Nucleus accumbens (tissue), 56 donors: ENCODE measurements around the gene DCPS.
A peak's percentile ranks its signal among the peaks of the same experiment; 100 is the strongest.
"Not testable (repeated sequence)": the region's sequence is repeated elsewhere in the genome, so short reads cannot be mapped to it uniquely, and the experiment has no call there.

Source experiments
- DNase-seq, 56 donors: peaks; one replicate each; lab custom pipeline; 2025; lab: John Stamatoyannopoulos, UW

The DCPS gene

GRCh38 chr11:126341760-126342161 lies 37.9 kb downstream of the DCPS start:
- DNase-seq, result no peak

- DNase-seq, result no peak
Measured at GRCh38 chr11:126343051-126343450, 39.2 kb downstream of the DCPS start.

- no peak for DNase-seq
Measured at GRCh38 chr11:126344141-126345080, 40.6 kb downstream of the DCPS start.

- DNase-seq, result no peak
Measured at GRCh38 chr11:126345283-126345682, 41.4 kb downstream of the DCPS start.

GRCh38 chr11:126345759-126346585 lies 42.1 kb downstream of the DCPS start:
- no peak for DNase-seq

GRCh38 chr11:126346586-126346940 lies 42.7 kb downstream of the DCPS start:
- DNase-seq, result no peak

GRCh38 chr11:126346946-126347345 lies 43.1 kb downstream of the DCPS start:
- DNase-seq, result not testable (repeated sequence)

- no peak for DNase-seq
Measured at GRCh38 chr11:126347751-126348668, 44.1 kb downstream of the DCPS start.

GRCh38 chr11:126348806-126349582 lies 45.1 kb downstream of the DCPS start:
- DNase-seq, result no peak

- no peak for DNase-seq
Measured at GRCh38 chr11:126350836-126351235, 47.0 kb downstream of the DCPS start.

GRCh38 chr11:126352163-126352562 lies 48.3 kb downstream of the DCPS start:
- DNase-seq, result no peak

GRCh38 chr11:126352934-126353801 lies 49.3 kb downstream of the DCPS start:
- no peak for DNase-seq

- DNase-seq, result no peak
Measured at GRCh38 chr11:126354631-126355323, 50.9 kb downstream of the DCPS start.

GRCh38 chr11:126355324-126355925 lies 51.6 kb downstream of the DCPS start, which contains the start of gene ST3GAL4:
ST3GAL4 (plus strand) TSS chr11:126355686; CDS start chr11:126406156, 50,470 bp downstream.
- DNase-seq, result peak in 54 of 56 donors; percentile 34 to 90 (median 79)

GRCh38 chr11:126355926-126356897 lies 52.4 kb downstream of the DCPS start:
- DNase-seq, result peak in 53 of 56 donors; percentile 29 to 89 (median 71)
